Peyer's patch (tissue), 4 donors: ENCODE results near the gene MMD2. TPM values are rescaled to one million over a fixed set of nuclear protein-coding genes. Genes with fewer than 3 reads are reported as not detected.

Source experiments
- DNase-seq, 3 donors: peaks; one replicate each; pipeline ENCODE4 v3.0.0-alpha.2; 2017 to 2019
- H3K27ac ChIP-seq, 4 donors: fragments of 200-600 bp; sonication (generic); one replicate each; pipeline ENCODE4 v1.5.1; 2016 to 2019
- H3K27me3 ChIP-seq, 2 donors: fragments of 200-600 bp; sonication (generic); one replicate each; pipeline ENCODE4 v1.5.1; 2019
- H3K36me3 ChIP-seq, 3 donors: fragments of 200-600 bp; sonication (generic); one replicate each; pipeline ENCODE4 v1.5.1; 2016 to 2019
- H3K4me1 ChIP-seq, 4 donors: fragments of 200-600 bp; sonication (generic); one replicate each; pipeline ENCODE4 v1.5.1; 2016 to 2019
- H3K4me3 ChIP-seq, 4 donors: fragments of 200-600 bp; sonication (generic); 1 replicate in 3 of 4; 2 replicates in 1 of 4; pipeline ENCODE4 v1.5.1; 2016 to 2019; ENCODE audit warnings: mild to moderate bottlenecking in 1 of 4
- H3K9me3 ChIP-seq, 4 donors: fragments of 200-600 bp; sonication (generic); one replicate each; pipeline ENCODE4 v1.5.1; 2016 to 2019; ENCODE audit warnings: mild to moderate bottlenecking in 1 of 4
- POLR2A ChIP-seq, 2 donors: fragments of 450-650 bp; IDR thresholded peaks; one replicate each; pipeline ENCODE4 v1.5.1; 2017; ENCODE audit warnings: antibody characterized with exemption in 2 of 2, mild to moderate bottlenecking in 2 of 2, moderate library complexity in 2 of 2
- total RNA-seq, 4 donors: library from RNA; depleted of rRNA; stranded (reverse); fragments of >200 nt; gene quantifications; one replicate each; pipeline ENCODE4 v1.1.0, GENCODE V29; 2016
- TF ChIP-seq, protein P1 (sequence below), 6 experiments: fragments of 450-650 bp in 4 of 6; fragments of 200-600 bp in 2 of 6; sonication (generic) in 1 of 6; IDR thresholded peaks; one replicate each; pipeline ENCODE4 v1.5.1; 2017 to 2019; ENCODE audit warnings: antibody characterized with exemption in 6 of 6, mild to moderate bottlenecking in 3 of 6, moderate library complexity in 1 of 6

The MMD2 gene
- total RNA-seq, 4 donors from 2014 or later: not detected

DNA sequence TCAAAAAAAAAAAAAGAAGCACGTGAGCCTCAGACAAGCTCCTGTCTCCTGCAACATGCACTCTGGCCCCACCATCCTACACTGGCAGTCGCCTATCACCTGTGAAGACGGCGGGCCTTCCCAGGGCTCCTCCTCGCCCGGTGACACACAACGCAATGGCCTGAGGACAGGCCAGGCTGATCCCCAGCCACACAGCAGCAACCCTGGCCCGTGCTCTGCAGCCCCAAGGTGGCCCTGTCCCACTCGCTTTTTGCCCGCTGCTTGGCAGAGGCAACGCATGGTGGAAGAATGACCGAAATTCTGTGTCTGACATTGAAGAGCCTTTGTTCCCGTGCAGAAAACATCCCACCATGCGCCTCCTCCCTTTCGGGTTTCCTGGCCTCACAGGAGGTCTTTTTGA, 83.6 kb downstream of the MMD2 start:
- H3K27ac ChIP-seq: no peak overlapping the region
- H3K36me3 ChIP-seq: no peaks in the 10 kb centered on the region
- DNase-seq: no peak
- no peak overlapping the region for H3K4me3 ChIP-seq
- H3K27me3 ChIP-seq: no peaks in the 10 kb centered on the region
- no peaks in the 10 kb centered on the region for H3K9me3 ChIP-seq
- no peak for TF ChIP-seq POLR2A (IDR thresholded peaks at IDR 0.05)
- TF ChIP-seq, protein P1, sequence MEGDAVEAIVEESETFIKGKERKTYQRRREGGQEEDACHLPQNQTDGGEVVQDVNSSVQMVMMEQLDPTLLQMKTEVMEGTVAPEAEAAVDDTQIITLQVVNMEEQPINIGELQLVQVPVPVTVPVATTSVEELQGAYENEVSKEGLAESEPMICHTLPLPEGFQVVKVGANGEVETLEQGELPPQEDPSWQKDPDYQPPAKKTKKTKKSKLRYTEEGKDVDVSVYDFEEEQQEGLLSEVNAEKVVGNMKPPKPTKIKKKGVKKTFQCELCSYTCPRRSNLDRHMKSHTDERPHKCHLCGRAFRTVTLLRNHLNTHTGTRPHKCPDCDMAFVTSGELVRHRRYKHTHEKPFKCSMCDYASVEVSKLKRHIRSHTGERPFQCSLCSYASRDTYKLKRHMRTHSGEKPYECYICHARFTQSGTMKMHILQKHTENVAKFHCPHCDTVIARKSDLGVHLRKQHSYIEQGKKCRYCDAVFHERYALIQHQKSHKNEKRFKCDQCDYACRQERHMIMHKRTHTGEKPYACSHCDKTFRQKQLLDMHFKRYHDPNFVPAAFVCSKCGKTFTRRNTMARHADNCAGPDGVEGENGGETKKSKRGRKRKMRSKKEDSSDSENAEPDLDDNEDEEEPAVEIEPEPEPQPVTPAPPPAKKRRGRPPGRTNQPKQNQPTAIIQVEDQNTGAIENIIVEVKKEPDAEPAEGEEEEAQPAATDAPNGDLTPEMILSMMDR (IDR thresholded peaks at IDR 0.05): no peak
- H3K4me1 ChIP-seq: no peaks in the 10 kb centered on the region

DNA sequence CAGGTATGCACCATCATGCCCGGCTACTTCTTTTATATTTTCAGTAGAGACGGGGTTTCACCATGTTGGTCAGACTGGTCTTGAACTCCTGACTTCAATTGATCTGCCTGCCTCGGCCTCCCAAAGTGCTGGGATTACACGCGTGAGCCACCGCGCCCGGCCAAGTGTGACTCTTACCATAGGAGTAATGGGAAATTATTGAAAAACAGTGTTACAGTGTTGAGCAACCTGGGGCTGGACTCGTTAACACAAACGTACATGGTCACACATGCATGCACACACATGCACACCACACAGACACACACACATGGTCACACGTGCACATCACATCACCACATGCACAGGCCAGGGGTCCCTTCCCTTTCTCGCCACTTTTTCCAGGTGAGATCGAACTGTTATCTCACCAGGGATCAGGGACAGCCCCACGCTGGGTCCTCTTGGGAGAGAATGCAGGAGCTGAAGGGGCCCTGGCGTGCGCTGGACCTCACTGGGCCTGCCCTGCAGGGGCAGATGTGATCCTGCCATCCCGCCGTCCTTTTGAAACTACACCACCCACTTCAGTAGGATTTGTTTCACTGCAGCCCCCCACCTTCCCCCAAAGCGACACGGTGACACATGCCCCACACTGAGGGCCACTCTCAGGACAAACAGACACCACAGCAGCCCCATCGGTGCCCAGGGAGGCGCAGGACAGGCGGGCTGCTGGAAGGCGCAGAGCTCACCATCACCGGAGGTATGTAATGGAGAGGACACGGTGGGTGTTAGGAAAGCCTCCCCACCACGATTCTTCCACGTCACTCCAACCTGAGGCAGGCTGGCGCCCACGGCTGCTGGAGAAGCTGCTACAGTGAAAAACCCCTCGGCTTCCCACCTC, 85.7 kb downstream of the MMD2 start:
- TF ChIP-seq POLR2A (IDR thresholded peaks at IDR 0.05): no peak
- TF ChIP-seq, protein P1 (IDR thresholded peaks at IDR 0.05): no peak
- no peaks in the 10 kb centered on the region for H3K36me3 ChIP-seq
- H3K4me3 ChIP-seq: no peak overlapping the region
- no peaks in the 10 kb centered on the region for H3K9me3 ChIP-seq
- no peaks in the 10 kb centered on the region for H3K4me1 ChIP-seq
- H3K27me3 ChIP-seq: no peaks in the 10 kb centered on the region
- DNase-seq: no peak
- no peak overlapping the region for H3K27ac ChIP-seq

DNA sequence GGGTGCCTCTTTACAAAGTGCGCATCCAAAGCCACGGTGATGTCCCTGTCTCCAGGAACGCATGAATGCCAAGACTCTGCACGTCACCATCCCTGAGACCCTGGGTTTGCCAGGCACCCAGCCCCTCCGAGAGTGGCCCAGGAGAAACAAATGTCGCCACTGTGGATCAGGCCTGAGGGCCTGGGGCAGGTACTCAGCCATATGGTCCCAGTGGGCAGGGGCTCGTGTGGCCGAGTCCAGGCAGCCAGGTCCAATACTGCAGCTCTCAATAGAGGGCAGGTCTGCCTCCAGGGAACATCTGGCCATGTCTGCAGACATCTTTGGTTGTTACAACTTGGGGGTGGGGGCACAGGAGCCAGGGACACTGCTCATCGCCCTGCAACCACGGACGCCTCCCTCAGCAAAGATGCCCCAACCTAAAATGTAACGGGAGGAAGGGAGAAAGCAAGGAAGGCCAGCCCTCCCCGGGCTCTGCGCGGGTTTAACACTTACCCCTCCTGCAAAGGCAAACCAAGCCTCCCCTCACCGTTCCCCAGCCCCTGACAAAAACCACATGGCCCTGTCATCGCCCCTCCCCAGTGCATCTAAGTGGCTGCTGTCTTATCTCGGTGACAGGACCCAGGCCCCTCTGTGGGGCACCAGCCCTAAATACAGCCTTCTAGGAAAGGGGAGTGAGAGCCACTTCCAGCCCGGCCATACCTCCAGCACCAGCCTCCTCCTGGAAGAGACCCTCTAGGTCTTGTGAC, 86.9 kb downstream of the MMD2 start:
- H3K27ac ChIP-seq: no peak overlapping the region
- H3K27me3 ChIP-seq: no peaks in the 10 kb centered on the region
- H3K4me3 ChIP-seq: no peak overlapping the region
- DNase-seq: no peak
- no peaks in the 10 kb centered on the region for H3K36me3 ChIP-seq
- H3K4me1 ChIP-seq: no peaks in the 10 kb centered on the region
- TF ChIP-seq, protein P1 (IDR thresholded peaks at IDR 0.05): no peak
- no peak for TF ChIP-seq POLR2A (IDR thresholded peaks at IDR 0.05)
- peaks cover 0 to 3% (median 0%) of the 10 kb centered on the region in 4 donors for H3K9me3 ChIP-seq

DNA sequence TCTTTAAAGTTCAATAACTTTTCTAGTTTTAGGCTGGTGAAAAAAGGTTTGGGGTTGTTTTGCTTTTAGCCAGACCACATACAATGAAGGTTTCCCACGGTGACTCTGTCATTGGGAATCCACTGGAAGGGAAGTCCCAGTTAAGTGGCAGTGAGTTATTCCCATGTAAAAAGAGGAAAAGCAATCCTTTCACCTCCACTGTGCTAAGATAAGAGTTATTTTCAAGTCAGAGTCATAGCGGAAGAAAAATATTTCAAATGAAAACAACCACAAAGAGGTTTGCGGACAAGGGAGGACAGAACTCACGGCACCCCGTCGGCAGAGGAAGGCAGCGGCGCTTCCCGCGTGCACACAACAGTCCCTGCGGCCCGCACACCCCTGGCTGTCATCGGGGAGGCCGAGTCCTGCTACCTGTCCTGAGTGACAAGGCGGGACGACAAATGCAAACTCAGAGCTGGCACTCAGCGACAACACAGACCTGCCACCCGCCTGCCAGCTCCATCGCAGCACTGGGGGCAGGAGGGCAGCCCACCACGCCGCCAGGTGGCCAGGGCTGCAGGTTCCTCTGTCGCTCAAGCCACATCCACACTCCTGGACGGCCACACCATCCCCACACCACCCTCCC, 87.8 kb downstream of the MMD2 start:
- H3K4me3 ChIP-seq: no peak overlapping the region
- no peaks in the 10 kb centered on the region for H3K27me3 ChIP-seq
- no peaks in the 10 kb centered on the region for H3K36me3 ChIP-seq
- H3K9me3 ChIP-seq: peaks cover 0 to 3% (median 0%) of the 10 kb centered on the region in 4 donors
- no peaks in the 10 kb centered on the region for H3K4me1 ChIP-seq
- TF ChIP-seq, protein P1 (IDR thresholded peaks at IDR 0.05): no peak
- TF ChIP-seq POLR2A (IDR thresholded peaks at IDR 0.05): no peak
- DNase-seq: peak in 1 of 3 donors; percentile 19
- H3K27ac ChIP-seq: no peak overlapping the region

DNA sequence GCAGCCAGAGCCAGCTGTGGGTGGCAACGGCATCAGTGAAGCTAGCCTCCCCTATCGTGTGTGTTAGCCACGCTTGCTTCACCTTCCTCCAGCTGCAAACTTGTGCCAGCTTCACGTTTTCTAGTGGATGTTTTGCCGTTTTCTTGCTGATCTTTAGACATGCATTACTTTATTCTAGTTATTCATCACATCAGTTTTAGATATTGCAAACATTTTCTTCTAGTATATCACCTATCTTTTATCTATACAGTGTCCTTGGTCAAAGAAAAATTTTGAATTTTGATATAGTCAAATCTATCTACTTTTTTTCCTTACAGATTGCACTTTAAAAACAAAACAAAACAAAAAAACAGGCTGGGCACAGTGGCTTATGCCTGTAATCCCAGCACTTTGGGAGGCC, 90.5 kb downstream of the MMD2 start:
- TF ChIP-seq, protein P1 (IDR thresholded peaks at IDR 0.05): no peak
- TF ChIP-seq POLR2A (IDR thresholded peaks at IDR 0.05): no peak
- Histone ChIP-seq H3K4me3 (no peak overlapping the region), H3K4me1 (no peaks in the 10 kb centered on the region), H3K36me3 (no peaks in the 10 kb centered on the region), H3K27me3 (no peaks in the 10 kb centered on the region), H3K9me3 (peaks cover 0 to 3% (median 0%) of the 10 kb centered on the region in 4 donors), H3K27ac (no peak overlapping the region)
- DNase-seq: no peak
